ENCODE data around the gene GRIK3. TPM values are rescaled to one million over a fixed set of nuclear protein-coding genes. Genes with fewer than 3 reads are reported as not detected.

Gene GRIK3
- total and polyA plus RNA-seq, 2 of the 8 experiments (the other 6 are each of a cell fraction or from before 2014, with no cell fraction given) = 2.1 to 3.4 TPM

DNA sequence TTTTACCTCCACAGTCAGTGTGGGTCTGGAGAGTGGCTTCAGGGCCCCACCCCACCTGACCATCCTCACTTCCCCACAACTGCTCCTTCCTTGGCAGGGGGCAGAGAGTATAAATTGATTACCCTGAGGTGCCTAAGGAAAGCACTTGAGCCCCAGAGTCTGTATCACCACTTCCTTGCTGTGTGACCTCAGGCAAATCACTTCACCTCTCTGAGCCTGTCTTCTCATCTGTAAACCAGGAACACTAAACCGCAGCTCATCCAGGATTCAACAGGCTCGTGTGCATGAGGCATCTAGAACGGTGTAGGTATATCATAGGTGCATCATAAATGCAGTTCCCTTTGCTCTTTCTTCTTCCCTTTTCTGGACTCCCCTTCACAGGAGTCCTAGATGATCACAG lies 43.4 kb downstream of the GRIK3 start:
- no peak overlapping the region for H2BK20ac ChIP-seq (ENCODE audit: low read length)
- no peak overlapping the region for H3K27ac ChIP-seq (ENCODE audit: low read depth, low read length)
- no peak overlapping the region for H3K23ac ChIP-seq (ENCODE audit: insufficient read length)
- H4K8ac ChIP-seq (ENCODE audit: extremely low read depth, insufficient read depth, low read length) = no peak overlapping the region
- no peak overlapping the region for H3K4ac ChIP-seq (replicated peaks; ENCODE audit: insufficient read length, low read depth, low read length)
- no peak overlapping the region for H4K5ac ChIP-seq (ENCODE audit: insufficient read length, low read depth, low read length)
- no peaks in the 10 kb centered on the region; a peak in 1 of 7 replicates for H3K4me1 ChIP-seq (replicated peaks in 1 of 4; ENCODE audit: control insufficient read depth in 3 of 4, insufficient read depth in 4 of 4, low read length in 3 of 4)
- FAIRE-seq (no peak), DNase-seq (ENCODE audit: low read depth in 1 of 2, low spot score in 2 of 2) (no peak)
- no peak overlapping the region for H2BK15ac ChIP-seq (ENCODE audit: low read length)
- H3K9ac ChIP-seq (replicated peaks in 1 of 4; ENCODE audit: extremely low read depth in 1 of 4, low read depth in 3 of 4, low read length in 3 of 4) = no peak overlapping the region
- H3K56ac ChIP-seq (replicated peaks; ENCODE audit: insufficient read length, low read depth, low read length) = no peak overlapping the region
- H2AFZ ChIP-seq (ENCODE audit: low read length) = no peak overlapping the region
- peaks cover 0 to 3% of the 10 kb centered on the region in 2 experiments for H4K20me1 ChIP-seq (replicated peaks in 1 of 2; ENCODE audit: control insufficient read depth in 1 of 2, insufficient read depth in 2 of 2, low read length in 2 of 2)
- no peak overlapping the region for H3K4me2 ChIP-seq (ENCODE audit: insufficient read depth in 1 of 2, low read depth in 2 of 2, low read length in 2 of 2)
- H3K14ac ChIP-seq (ENCODE audit: insufficient read length) = no peak overlapping the region
- ChIA-PET CTCF (ENCODE audit: partially characterized antibody) (interaction anchor here (1.4 to 2.3 kb wide), 2 partner anchors 11 to 46 kb away, joined by 3 to 9 read pairs; no protein-coding TSS in a partner anchor), POLR2A (ENCODE audit: partially characterized antibody) (no interaction called here)
- peaks cover 4% of the 10 kb centered on the region; the same call in 1 of the 2 replicates for H3K23me2 ChIP-seq (ENCODE audit: low read depth, low read length)
- WGBS, 2 experiments (ENCODE audit: extremely low coverage in 1 of 2, insufficient coverage in 1 of 2, insufficient read length in 1 of 2, insufficient replicate concordance in 2 of 2, low coverage in 1 of 2, low lambda C conversion rate in 2 of 2, missing lambda C conversion rate in 1 of 2) = 85% methylated on average over 3 of the region's 3 CpGs; no CpG with 5 or more reads in 1 of the 2 experiments
- H2AK5ac ChIP-seq (ENCODE audit: low read depth, low read length) = no peak overlapping the region
- H3K9me3 ChIP-seq (ENCODE audit: insufficient read depth in 2 of 2, low read depth in 1 of 2, low read length in 1 of 2) = no peaks in the 10 kb centered on the region
- no peaks in the 10 kb centered on the region for H3K27me3 ChIP-seq (replicated peaks in 1 of 4; ENCODE audit: control insufficient read depth in 3 of 4, extremely low read depth in 1 of 4, insufficient read depth in 3 of 4, low read length in 3 of 4)
- no peak overlapping the region for H4K91ac ChIP-seq (replicated peaks; ENCODE audit: insufficient read length, low read length)
- no peak overlapping the region for H3K18ac ChIP-seq (ENCODE audit: extremely low read depth, low read length)
- no peak overlapping the region for H2BK120ac ChIP-seq (replicated peaks; ENCODE audit: low read depth, low read length)
- no peak overlapping the region for H2BK5ac ChIP-seq (ENCODE audit: low read depth, low read length)
- H3K79me2 ChIP-seq (ENCODE audit: control insufficient read depth in 1 of 2, insufficient read depth in 2 of 2, low read length in 2 of 2) = no peaks in the 10 kb centered on the region
- no peak overlapping the region for H3K4me3 ChIP-seq (ENCODE audit: extremely low read depth in 1 of 4, insufficient read depth in 2 of 4, low read depth in 3 of 4, low read length in 4 of 4)
- no peak overlapping the region for H2BK12ac ChIP-seq (ENCODE audit: low read depth, low read length)
- H3K79me1 ChIP-seq (ENCODE audit: low read depth, low read length) = no peaks in the 10 kb centered on the region
- no peaks in the 10 kb centered on the region for H3K36me3 ChIP-seq (ENCODE audit: control insufficient read depth in 2 of 4, insufficient read depth in 4 of 4, low read length in 3 of 4)
- TF ChIP-seq PHF8 (conservative IDR thresholded peaks at IDR 0.05; ENCODE audit: low read depth, low read length) (no peak), SIN3A (conservative IDR thresholded peaks at IDR 0.05 in 1 of 2, IDR thresholded peaks at IDR 0.05 in 1 of 2; ENCODE audit: low read depth in 1 of 2, low read length in 2 of 2) (no peak), POLR2A (IDR thresholded peaks at IDR 0.05; ENCODE audit: control extremely low read depth in 1 of 2, low read depth in 2 of 2, low read length in 2 of 2) (no peak), CTCF (IDR thresholded peaks at IDR 0.05; ENCODE audit: control extremely low read depth in 1 of 3, insufficient read depth in 1 of 3, low read depth in 1 of 3, low read length in 3 of 3) (no peak), GTF2F1 (IDR thresholded peaks at IDR 0.05; ENCODE audit: borderline replicate concordance, low read depth, low read length) (no peak), KDM5A (IDR thresholded peaks at IDR 0.05; ENCODE audit: low read length) (no peak), YY1 (IDR thresholded peaks at IDR 0.05; ENCODE audit: low read depth, low read length) (no peak), SAP30 (IDR thresholded peaks at IDR 0.05; ENCODE audit: insufficient read depth, insufficient replicate concordance, low read length) (no peak), CEBPB (IDR thresholded peaks at IDR 0.05; ENCODE audit: low read depth, low read length) (no peak), CBX5 (IDR thresholded peaks at IDR 0.05; ENCODE audit: low read depth, low read length) (no peak), BRCA1 (IDR thresholded peaks at IDR 0.05; ENCODE audit: low read depth, low read length) (no peak), RBBP5 (IDR thresholded peaks at IDR 0.05; ENCODE audit: borderline replicate concordance, low read depth, low read length) (no peak)
